HG02852 (cell line): ENCODE measurements around the gene POFUT2.

Experiments used
- ATAC-seq: cut with Tn5 transposase; IDR thresholded peaks from one replicate; pipeline ENCODE4 v1.9.1; 2021; ENCODE audit warnings: mild to moderate bottlenecking, moderate library complexity; ENCODE audit not compliant: unreplicated experiment

The POFUT2 gene

GRCh38 chr21:45283611-45284455 is 3.9 kb downstream of the POFUT2 start:
- no peak for ATAC-seq

GRCh38 chr21:45283035-45283610 is 4.6 kb downstream of the POFUT2 start:
- ATAC-seq = no peak

GRCh38 chr21:45282283-45283034 is 5.2 kb downstream of the POFUT2 start:
- no peak for ATAC-seq

GRCh38 chr21:45281411-45282282 is 6.0 kb downstream of the POFUT2 start:
- ATAC-seq = no peak

GRCh38 chr21:45280969-45281368 is 6.7 kb downstream of the POFUT2 start:
- no peak for ATAC-seq

GRCh38 chr21:45280178-45280821 is 7.4 kb downstream of the POFUT2 start:
- ATAC-seq = no peak

- no peak for ATAC-seq
These were observed 8.1 kb downstream of the POFUT2 start for GRCh38 chr21:45279446-45280177.

GRCh38 chr21:45278156-45278911 is 9.4 kb downstream of the POFUT2 start:
- no peak for ATAC-seq

- no peak for ATAC-seq
These were observed 10.3 kb downstream of the POFUT2 start for GRCh38 chr21:45277101-45278045.

- no peak for ATAC-seq
These were observed 11.1 kb downstream of the POFUT2 start for GRCh38 chr21:45276596-45276995.

- ATAC-seq = no peak
These were observed 17.3 kb downstream of the POFUT2 start for GRCh38 chr21:45270306-45270821.

GRCh38 chr21:45269861-45270260 is 17.8 kb downstream of the POFUT2 start:
- ATAC-seq = no peak

- ATAC-seq = no peak
These were observed 20.3 kb downstream of the POFUT2 start for GRCh38 chr21:45267390-45267760.

GRCh38 chr21:45266518-45267389 is 20.9 kb downstream of the POFUT2 start:
- no peak for ATAC-seq

GRCh38 chr21:45265721-45266517 is 21.8 kb downstream of the POFUT2 start:
- ATAC-seq = no peak
